GM19193 (cell line): ENCODE results near the gene VEPH1.

ENCODE experiments used
- POLR2A ChIP-seq: IDR thresholded peaks from 4 replicates; pipeline ENCODE4 v1.6.1; 2011; ENCODE audit not compliant: insufficient read depth, insufficient read length; ENCODE audit errors: extremely low read depth

VEPH1 gene

GRCh38 chr3:157300981-157301663 is 202.1 kb downstream of the VEPH1 start:
- TF ChIP-seq POLR2A = no peak

GRCh38 chr3:157300094-157300493 is 203.1 kb downstream of the VEPH1 start:
- TF ChIP-seq POLR2A = no peak

GRCh38 chr3:157297328-157297915 is 205.8 kb downstream of the VEPH1 start:
- no peak for TF ChIP-seq POLR2A

GRCh38 chr3:157294953-157295352 is 208.3 kb downstream of the VEPH1 start:
- no peak for TF ChIP-seq POLR2A

- TF ChIP-seq POLR2A = no peak
These were observed 208.7 kb downstream of the VEPH1 start for GRCh38 chr3:157294491-157294890.

GRCh38 chr3:157290766-157291165 is 212.4 kb downstream of the VEPH1 start:
- no peak for TF ChIP-seq POLR2A

GRCh38 chr3:157285966-157286365 is 217.2 kb downstream of the VEPH1 start:
- no peak for TF ChIP-seq POLR2A

GRCh38 chr3:157285141-157285540 is 218.1 kb downstream of the VEPH1 start:
- no peak for TF ChIP-seq POLR2A

GRCh38 chr3:157284688-157285087 is 218.5 kb downstream of the VEPH1 start:
- TF ChIP-seq POLR2A = no peak

GRCh38 chr3:157282261-157283191 is 220.7 kb downstream of the VEPH1 start:
- TF ChIP-seq POLR2A = no peak

GRCh38 chr3:157280786-157281185 is 222.4 kb downstream of the VEPH1 start:
- no peak for TF ChIP-seq POLR2A

- no peak for TF ChIP-seq POLR2A
These were observed 222.9 kb downstream of the VEPH1 start for GRCh38 chr3:157280354-157280753.

GRCh38 chr3:157279237-157279636 is 224.0 kb downstream of the VEPH1 start:
- TF ChIP-seq POLR2A = no peak

- TF ChIP-seq POLR2A = no peak
These were observed 226.4 kb downstream of the VEPH1 start for GRCh38 chr3:157276801-157277200.

GRCh38 chr3:157275832-157276231 is 227.4 kb downstream of the VEPH1 start:
- TF ChIP-seq POLR2A = no peak
